ENCODE data around the gene OPCML. TPM values are rescaled to one million over a fixed set of nuclear protein-coding genes. Genes with fewer than 3 reads are reported as not detected.

Gene OPCML
- total RNA-seq, 2 donors from 2014 or later: under 0.01 TPM; not detected in 1

DNA sequence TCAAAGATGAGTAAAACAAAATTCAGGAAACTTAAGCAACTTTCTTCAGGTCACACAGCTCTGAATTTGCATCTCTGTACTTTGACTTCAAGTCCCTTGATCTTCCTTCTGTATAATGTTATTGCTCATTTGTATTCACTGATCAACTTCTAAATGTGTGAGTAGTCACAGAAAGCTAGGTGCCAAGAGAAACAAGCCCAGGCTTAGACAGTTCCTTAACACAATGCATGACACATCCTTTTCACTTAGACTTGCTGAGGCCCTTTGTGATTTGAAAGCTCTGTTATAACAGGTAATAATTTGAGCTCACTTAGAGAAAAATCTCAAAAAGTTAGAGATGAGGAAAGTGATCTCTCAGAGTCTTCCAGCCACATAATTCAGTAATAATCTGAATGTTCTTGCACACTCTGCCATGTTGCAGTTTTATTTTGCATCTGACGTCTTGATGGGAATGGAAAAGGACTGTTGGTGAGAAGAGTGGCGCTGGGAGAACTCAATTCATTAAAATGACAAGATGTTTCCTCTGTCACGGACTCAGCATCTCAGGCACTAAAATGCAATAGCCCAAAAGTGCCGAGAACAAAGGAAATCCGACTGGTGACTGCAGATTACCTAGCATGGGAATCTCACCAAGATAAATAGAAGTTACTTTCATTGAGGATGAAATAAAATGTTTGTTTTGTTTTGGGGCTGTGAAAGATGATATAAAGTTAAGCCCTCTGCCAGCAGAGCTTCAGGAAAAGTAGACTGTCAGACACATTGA is 665.3 kb downstream of the OPCML start:
- no peaks in the 10 kb centered on the region for H3K36me3 ChIP-seq (replicated peaks in 1 of 2; ENCODE audit: insufficient read depth in 1 of 2, low read depth in 2 of 2)
- no peaks in the 10 kb centered on the region for H3K9me3 ChIP-seq
- no peaks in the 10 kb centered on the region for H3K4me1 ChIP-seq
- intact Hi-C loops (cut with DNase I): no loop called here
- H3K4me3 ChIP-seq: no peak overlapping the region
- H3K27me3 ChIP-seq: no peaks in the 10 kb centered on the region
- TF ChIP-seq CTCF (IDR thresholded peaks at IDR 0.05) (no peak), POLR2A (IDR thresholded peaks at IDR 0.05) (no peak)
- DNase-seq: no peak
- WGBS, 2 donors: 44 to 49% methylated on average over 5 of the region's 5 CpGs
- no peak overlapping the region for H3K27ac ChIP-seq
- ATAC-seq: no peak

GRCh38 chr11:132865623-132866022 is 666.7 kb downstream of the OPCML start:
- TF ChIP-seq POLR2A (IDR thresholded peaks at IDR 0.05) (no peak), CTCF (IDR thresholded peaks at IDR 0.05) (no peak)
- Histone ChIP-seq H3K4me1 (no peaks in the 10 kb centered on the region), H3K4me3 (no peak overlapping the region), H3K36me3 (replicated peaks in 1 of 2; ENCODE audit: insufficient read depth in 1 of 2, low read depth in 2 of 2) (no peaks in the 10 kb centered on the region), H3K27me3 (no peaks in the 10 kb centered on the region), H3K27ac (no peak overlapping the region), H3K9me3 (no peaks in the 10 kb centered on the region)
- 70 to 71% methylated on average over 5 of the region's 5 CpGs for WGBS, 2 donors
- DNase-seq: no peak
- ATAC-seq: no peak
- intact Hi-C loops (cut with DNase I): no loop called here

DNA sequence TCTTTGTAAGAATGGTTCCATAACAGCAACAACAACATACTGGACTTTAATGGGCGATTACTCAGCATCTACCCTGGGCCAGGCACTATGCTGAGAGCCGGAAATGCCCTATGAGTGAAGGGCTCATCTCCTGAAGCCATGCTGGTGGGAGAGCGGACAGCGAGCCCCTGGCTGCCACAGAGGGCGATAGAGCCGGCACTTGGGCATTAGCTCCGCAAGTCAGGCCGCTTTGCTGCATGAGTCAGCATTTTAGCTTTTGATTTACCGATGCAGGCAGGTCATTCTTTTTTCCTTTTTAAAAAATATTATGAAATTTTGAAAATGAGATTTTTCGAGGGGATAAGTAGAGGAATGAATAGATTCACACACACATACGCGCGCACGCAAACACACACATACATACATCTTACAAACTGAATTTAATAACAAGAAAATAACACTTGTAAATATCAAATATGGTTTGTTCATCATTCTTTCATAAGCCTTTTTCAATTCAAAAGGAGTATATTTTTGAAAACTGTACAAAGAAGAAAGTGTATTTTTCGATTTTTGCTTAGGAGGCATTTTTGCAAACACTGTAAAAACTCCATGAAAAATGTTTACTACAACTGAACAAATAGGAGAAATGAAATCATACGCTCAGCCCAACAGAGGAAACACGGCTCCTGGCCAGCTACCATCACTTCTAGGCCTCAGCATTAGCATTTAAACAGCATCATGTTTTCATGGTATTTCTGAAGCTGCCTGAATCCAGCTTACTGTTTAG is 667.3 kb downstream of the OPCML start:
- intact Hi-C loops (cut with DNase I): no loop called here
- Histone ChIP-seq H3K4me1 (no peaks in the 10 kb centered on the region), H3K27me3 (no peaks in the 10 kb centered on the region), H3K9me3 (no peaks in the 10 kb centered on the region), H3K27ac (no peak overlapping the region), H3K4me3 (no peak overlapping the region), H3K36me3 (replicated peaks in 1 of 2; ENCODE audit: insufficient read depth in 1 of 2, low read depth in 2 of 2) (no peaks in the 10 kb centered on the region)
- DNase-seq (no peak), ATAC-seq (no peak)
- no peak for TF ChIP-seq POLR2A (IDR thresholded peaks at IDR 0.05)
- TF ChIP-seq CTCF (IDR thresholded peaks at IDR 0.05): no peak
- WGBS, 2 donors: 85 to 87% methylated on average over 17 of the region's 17 CpGs

DNA sequence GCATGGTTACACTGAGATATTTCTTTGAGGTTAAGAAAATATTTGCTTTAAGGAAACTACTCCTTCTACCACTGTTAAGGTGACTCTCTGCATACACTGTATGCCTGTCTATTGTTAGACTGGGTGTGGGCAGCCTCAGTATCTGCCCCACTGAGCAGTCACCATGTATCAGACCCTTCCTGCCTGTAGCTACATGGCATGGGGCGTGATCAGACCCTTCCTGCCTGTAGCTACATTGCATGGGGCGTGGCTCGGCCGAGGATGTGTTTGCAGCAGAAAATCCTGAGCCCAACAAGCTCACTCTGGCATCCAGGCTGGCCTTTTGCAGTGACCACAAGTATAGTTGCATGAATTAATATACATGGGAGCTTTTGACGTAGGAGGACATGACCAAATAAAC is 669.4 kb downstream of the OPCML start:
- intact Hi-C loops (cut with DNase I): no loop called here

More for the DNA sequence above, 669.4 kb downstream of the OPCML start:
- no peak for TF ChIP-seq CTCF (IDR thresholded peaks at IDR 0.05)
- TF ChIP-seq POLR2A (IDR thresholded peaks at IDR 0.05): no peak
- Histone ChIP-seq H3K27me3 (no peaks in the 10 kb centered on the region), H3K4me3 (no peak overlapping the region), H3K9me3 (no peaks in the 10 kb centered on the region), H3K4me1 (no peaks in the 10 kb centered on the region), H3K27ac (no peak overlapping the region), H3K36me3 (replicated peaks in 1 of 2; ENCODE audit: insufficient read depth in 1 of 2, low read depth in 2 of 2) (no peaks in the 10 kb centered on the region)
- no peak for ATAC-seq
- WGBS, 2 donors: 75 to 80% methylated on average over 5 of the region's 5 CpGs
- DNase-seq: no peak
